H9 (cell line): Measurements from ENCODE around the gene QSOX2. TPM values are rescaled to one million over a fixed set of nuclear protein-coding genes. Genes with fewer than 3 reads are reported as not detected.

Source experiments
- DNase-seq: peaks from one replicate; pipeline ENCODE4 v3.0.0-alpha.2; 2017
- H2AFZ ChIP-seq: one replicate; pipeline ENCODE4 v1.6.1; 2013; ENCODE audit warnings: mild to moderate bottlenecking, low read length, control low read depth, moderate library complexity
- H2AK5ac ChIP-seq: 2 replicates; pipeline ENCODE4 v1.6.1; 2013; ENCODE audit warnings: low read length, control low read depth, mixed read lengths; ENCODE audit not compliant: insufficient read length
- H2BK120ac ChIP-seq: one replicate; pipeline ENCODE4 v1.6.1; 2013; ENCODE audit warnings: low read depth, mild to moderate bottlenecking, low read length, control low read depth, inconsistent platforms; ENCODE audit not compliant: poor library complexity, severe bottlenecking
- H2BK12ac ChIP-seq: 2 replicates; pipeline ENCODE4 v1.6.1; 2013; ENCODE audit warnings: low read length, control low read depth, mixed read lengths, low read depth; ENCODE audit not compliant: insufficient read length
- H2BK15ac ChIP-seq: 2 replicates; pipeline ENCODE4 v1.6.1; 2013; ENCODE audit warnings: low read depth, low read length, control low read depth
- H2BK20ac ChIP-seq: one replicate; pipeline ENCODE4 v1.6.1; 2013; ENCODE audit warnings: low read depth, mild to moderate bottlenecking, low read length, control low read depth, inconsistent platforms; ENCODE audit not compliant: poor library complexity, severe bottlenecking
- H2BK5ac ChIP-seq: 2 replicates; pipeline ENCODE4 v1.6.1; 2013; ENCODE audit warnings: low read length, control low read depth, mixed read lengths; ENCODE audit not compliant: insufficient read length
- H3K14ac ChIP-seq: 2 replicates; pipeline ENCODE4 v1.6.1; 2013; ENCODE audit warnings: low read length, control low read depth; ENCODE audit not compliant: insufficient read depth
- H3K18ac ChIP-seq: 2 replicates; pipeline ENCODE4 v1.6.1; 2013; ENCODE audit warnings: low read depth, mild to moderate bottlenecking, mixed read lengths, low read length, control low read depth; ENCODE audit not compliant: insufficient read length
- H3K23ac ChIP-seq: 2 replicates; pipeline ENCODE4 v1.6.1; 2013; ENCODE audit warnings: low read length, control low read depth, mixed read lengths, low read depth; ENCODE audit not compliant: insufficient read length
- H3K23me2 ChIP-seq: 2 replicates; pipeline ENCODE4 v1.6.1; 2013; ENCODE audit warnings: low read depth, mild to moderate bottlenecking, mixed read lengths, low read length, control low read depth; ENCODE audit not compliant: insufficient read length, poor library complexity, severe bottlenecking
- H3K27ac ChIP-seq: 2 replicates; pipeline ENCODE4 v1.5.1; 2013; ENCODE audit warnings: low read length, control low read depth, mixed read lengths, low read depth; ENCODE audit not compliant: insufficient read length
- H3K27me3 ChIP-seq: 2 replicates; pipeline ENCODE4 v1.6.1; 2013; ENCODE audit warnings: low read length, control low read depth, inconsistent platforms; ENCODE audit not compliant: insufficient read depth
- H3K4ac ChIP-seq: 2 replicates; pipeline ENCODE4 v1.6.1; 2013; ENCODE audit warnings: low read depth, mild to moderate bottlenecking, control low read depth, inconsistent platforms, low read length, moderate library complexity
- H3K4me1 ChIP-seq: 2 replicates; pipeline ENCODE4 v1.6.1; 2013; ENCODE audit warnings: low read length, control low read depth, inconsistent platforms; ENCODE audit not compliant: insufficient read depth
- H3K4me2 ChIP-seq: 2 replicates; pipeline ENCODE4 v1.6.1; 2013; ENCODE audit warnings: low read length, control low read depth, mixed read lengths; ENCODE audit not compliant: insufficient read length, insufficient read depth
- H3K56ac ChIP-seq: 2 replicates; pipeline ENCODE4 v1.6.1; 2013; ENCODE audit warnings: low read depth, mild to moderate bottlenecking, mixed read lengths, low read length, control low read depth; ENCODE audit not compliant: insufficient read length
- H3K79me1 ChIP-seq: 2 replicates; pipeline ENCODE4 v1.6.1; 2013; ENCODE audit warnings: low read depth, mild to moderate bottlenecking, moderate library complexity, low read length, control low read depth, inconsistent platforms; ENCODE audit not compliant: insufficient read depth, poor library complexity, severe bottlenecking
- H3K79me2 ChIP-seq: 2 replicates; pipeline ENCODE4 v1.6.1; 2013; ENCODE audit warnings: low read length, control low read depth, inconsistent platforms; ENCODE audit not compliant: insufficient read depth
- H3K9ac ChIP-seq: 2 replicates; pipeline ENCODE4 v1.6.1; 2013; ENCODE audit warnings: low read length, control low read depth, mixed read lengths; ENCODE audit not compliant: insufficient read length; ENCODE audit errors: extremely low read depth
- H3K9me3 ChIP-seq: one replicate; pipeline ENCODE4 v1.6.1; 2013; ENCODE audit warnings: low read depth, low read length, inconsistent platforms; ENCODE audit not compliant: control insufficient read depth
- H3T11ph ChIP-seq: one replicate; pipeline ENCODE4 v1.6.1; 2013; ENCODE audit warnings: mild to moderate bottlenecking, low read length, control low read depth, inconsistent platforms
- H4K20me1 ChIP-seq: one replicate; pipeline ENCODE4 v1.6.1; 2013; ENCODE audit not compliant: control insufficient read depth, insufficient read length, insufficient read depth
- H4K5ac ChIP-seq: 2 replicates; pipeline ENCODE4 v1.6.1; 2013; ENCODE audit warnings: low read depth, mild to moderate bottlenecking, mixed read lengths, low read length, control low read depth; ENCODE audit not compliant: insufficient read length
- H4K8ac ChIP-seq: replicated peaks from 2 replicates; pipeline ENCODE4 v1.6.1; 2013; ENCODE audit warnings: low read length, control low read depth, mixed read lengths, low read depth; ENCODE audit not compliant: insufficient read length
- H4K91ac ChIP-seq: 2 replicates; pipeline ENCODE4 v1.6.1; 2013; ENCODE audit warnings: low read depth, mild to moderate bottlenecking, moderate library complexity, mixed read lengths, low read length, control low read depth; ENCODE audit not compliant: insufficient read length
- H3K27ac Mint-ChIP-seq, 3 experiments: 2 replicates in 2 of 3; 3 replicates in 1 of 3; pipeline ENCODE4 v1.8.0; 2020 to 2021; ENCODE audit warnings: mixed read lengths in 3 of 3, mild to moderate bottlenecking in 1 of 3, moderate library complexity in 1 of 3
- H3K27me3 Mint-ChIP-seq: 2 replicates; pipeline ENCODE4 v1.8.0; 2021; ENCODE audit warnings: low read depth, mild to moderate bottlenecking, moderate library complexity, mixed read lengths
- H3K36me3 Mint-ChIP-seq, 3 experiments: 2 replicates in 2 of 3; 3 replicates in 1 of 3; pipeline ENCODE4 v1.8.0; 2020 to 2021; ENCODE audit warnings: low read depth in 3 of 3, mixed read lengths in 3 of 3; ENCODE audit not compliant: insufficient read depth in 1 of 3
- H3K4me1 Mint-ChIP-seq, 2 experiments: 2 replicates each; pipeline ENCODE4 v1.8.0; 2020; ENCODE audit warnings: mixed read lengths in 2 of 2
- H3K4me3 Mint-ChIP-seq, 2 experiments: 2 replicates in 1 of 2; 3 replicates in 1 of 2; pipeline ENCODE4 v1.8.0; 2020 to 2021; ENCODE audit warnings: mild to moderate bottlenecking in 2 of 2, mixed read lengths in 2 of 2, moderate library complexity in 1 of 2
- H3K9me3 Mint-ChIP-seq, 2 experiments: 2 replicates in 1 of 2; 3 replicates in 1 of 2; pipeline ENCODE4 v1.8.0; 2020; ENCODE audit warnings: mild to moderate bottlenecking in 2 of 2, mixed read lengths in 2 of 2, moderate library complexity in 1 of 2
- CTCF ChIP-seq: fragments of 200-600 bp; sonication (generic); conservative IDR thresholded peaks from 3 replicates; pipeline ENCODE4 v1.8.0; 2021; ENCODE audit warnings: antibody characterized with exemption, mild to moderate bottlenecking
- whole genome bisulfite sequencing: extraction: QIAGEN DNeasy Blood & Tissue Kit; methylation state at CpG from one replicate; pipeline ENCODE4 v1.1.7; 2013; ENCODE audit warnings: missing lambda C conversion rate, low lambda C conversion rate, mixed read lengths; ENCODE audit not compliant: insufficient read length; ENCODE audit errors: extremely low coverage; 5-methylcytosine and 5-hydroxymethylcytosine counted together
- total RNA-seq: library from RNA; stranded (reverse); gene quantifications from 2 replicates; pipeline ENCODE4 v1.2.1, GENCODE V29; 2021

Gene QSOX2
- total RNA-seq, 1 experiment from 2014 or later: 25.8 TPM

DNA sequence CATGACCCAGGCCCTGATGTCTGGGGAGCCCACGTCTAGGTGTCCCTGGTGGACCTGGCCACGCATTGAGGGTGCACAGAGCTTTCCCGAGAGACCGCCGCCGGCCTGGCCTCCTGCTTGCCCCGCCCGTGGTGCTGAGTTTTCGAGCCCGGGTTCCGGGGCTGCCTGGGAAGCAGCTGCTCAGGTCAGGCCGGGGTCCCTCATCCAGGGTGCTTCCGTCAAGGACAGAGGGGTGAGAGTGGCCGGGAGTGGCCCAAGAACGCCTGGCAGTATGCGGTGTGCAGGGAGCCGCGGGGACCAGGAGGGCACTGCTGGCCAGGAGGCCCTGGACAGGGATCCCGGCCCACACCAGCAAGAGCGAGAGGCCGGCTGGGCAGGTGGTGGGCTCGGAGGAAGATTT lies 38.7 kb upstream of the QSOX2 start:
- no peak overlapping the region for H3K27ac ChIP-seq
- H3K4me3 Mint-ChIP-seq: no peak overlapping the region
- no peak overlapping the region for H2BK12ac ChIP-seq
- H3T11ph ChIP-seq: no peak overlapping the region
- H2BK20ac ChIP-seq: no peak overlapping the region
- H3K4me1 ChIP-seq: no peaks in the 10 kb centered on the region
- H3K4me2 ChIP-seq: no peak overlapping the region
- H2BK120ac ChIP-seq: no peak overlapping the region
- no peaks in the 10 kb centered on the region for H3K27me3 ChIP-seq
- no peaks in the 10 kb centered on the region for H3K36me3 Mint-ChIP-seq
- H4K91ac ChIP-seq: no peak overlapping the region
- no peak overlapping the region for H3K56ac ChIP-seq
- no peaks in the 10 kb centered on the region for H4K20me1 ChIP-seq
- no peak overlapping the region for H4K8ac ChIP-seq
- no peak overlapping the region for H2BK15ac ChIP-seq
- TF ChIP-seq CTCF: no peak
- H4K5ac ChIP-seq: no peak overlapping the region
- no peak overlapping the region for H3K14ac ChIP-seq
- peaks cover 3% of the 10 kb centered on the region for H3K23me2 ChIP-seq
- H3K79me2 ChIP-seq: no peaks in the 10 kb centered on the region
- WGBS: no CpG with 5 or more reads among the region's 22 CpGs
- no peak overlapping the region for H3K9ac ChIP-seq
- no peak overlapping the region for H3K23ac ChIP-seq
- peaks cover 9% of the 10 kb centered on the region for H3K27me3 Mint-ChIP-seq
- H2AK5ac ChIP-seq: no peak overlapping the region
- no peak overlapping the region for H2BK5ac ChIP-seq
- no peaks in the 10 kb centered on the region for H3K9me3 ChIP-seq
- peaks cover 4 to 7% of the 10 kb centered on the region in 2 experiments; a peak in 2 of 4 replicates for H3K4me1 Mint-ChIP-seq
- H3K4ac ChIP-seq: no peak overlapping the region
- no peaks in the 10 kb centered on the region for H3K79me1 ChIP-seq
- H2AFZ ChIP-seq: no peak overlapping the region
- no peak overlapping the region for H3K18ac ChIP-seq
- DNase-seq: no peak
- no peak overlapping the region; a peak in 1 of 7 replicates for H3K27ac Mint-ChIP-seq
- peaks cover 0 to 3% of the 10 kb centered on the region in 2 experiments; a peak in 2 of 5 replicates for H3K9me3 Mint-ChIP-seq
